IPS DF 4.7 (cell line): ENCODE measurements around the gene HP.
"Not testable (repeated sequence)": the region's sequence is repeated elsewhere in the genome, so short reads cannot be mapped to it uniquely, and the experiment has no call there.

ENCODE experiments used
- DNase-seq: peaks from one replicate; pipeline ENCODE4 v3.0.0-alpha.2; 2013; ENCODE audit warnings: low spot score; ENCODE audit errors: extremely low read depth

HP gene, protein sequence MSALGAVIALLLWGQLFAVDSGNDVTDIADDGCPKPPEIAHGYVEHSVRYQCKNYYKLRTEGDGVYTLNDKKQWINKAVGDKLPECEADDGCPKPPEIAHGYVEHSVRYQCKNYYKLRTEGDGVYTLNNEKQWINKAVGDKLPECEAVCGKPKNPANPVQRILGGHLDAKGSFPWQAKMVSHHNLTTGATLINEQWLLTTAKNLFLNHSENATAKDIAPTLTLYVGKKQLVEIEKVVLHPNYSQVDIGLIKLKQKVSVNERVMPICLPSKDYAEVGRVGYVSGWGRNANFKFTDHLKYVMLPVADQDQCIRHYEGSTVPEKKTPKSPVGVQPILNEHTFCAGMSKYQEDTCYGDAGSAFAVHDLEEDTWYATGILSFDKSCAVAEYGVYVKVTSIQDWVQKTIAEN

GRCh38 chr16:72054254-72054847, at the start of gene HP:
TSS of gene HP (plus strand) at chr16:72054505. CDS start at chr16:72054653, 148 bp downstream.
- not testable (repeated sequence) for DNase-seq

DNA sequence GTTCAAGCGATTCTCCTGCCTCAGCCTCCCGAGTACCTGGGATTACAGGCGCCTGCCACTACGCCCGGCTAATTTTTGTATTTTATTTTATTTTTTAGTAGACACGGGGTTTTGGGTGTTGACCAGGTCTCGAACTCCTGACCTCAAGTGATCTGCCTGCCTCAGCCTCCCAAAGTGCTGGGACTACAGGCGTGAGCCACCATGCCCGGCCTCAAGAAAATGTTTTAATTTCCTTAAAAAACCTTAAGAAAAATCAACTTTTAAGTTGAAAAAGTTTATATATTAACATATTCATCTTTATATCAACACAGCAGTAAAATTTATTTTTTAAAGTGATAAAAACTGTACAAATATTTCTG, 46.3 kb upstream of the HP start:
- DNase-seq = not testable (repeated sequence)

GRCh38 chr16:72008424-72009216, 45.7 kb upstream of the HP start, which contains the start of gene DHODH:
TSS of gene DHODH (plus strand) at chr16:72008744. CDS start at chr16:72008765, 21 bp downstream.
- DNase-seq = peak; percentile 91

GRCh38 chr16:72009779-72010178, 44.5 kb upstream of the HP start:
- DNase-seq = no peak

GRCh38 chr16:72012607-72013006, 41.7 kb upstream of the HP start:
- DNase-seq = no peak

- no peak for DNase-seq
These were observed 40.9 kb upstream of the HP start for GRCh38 chr16:72013389-72013788.

DNA sequence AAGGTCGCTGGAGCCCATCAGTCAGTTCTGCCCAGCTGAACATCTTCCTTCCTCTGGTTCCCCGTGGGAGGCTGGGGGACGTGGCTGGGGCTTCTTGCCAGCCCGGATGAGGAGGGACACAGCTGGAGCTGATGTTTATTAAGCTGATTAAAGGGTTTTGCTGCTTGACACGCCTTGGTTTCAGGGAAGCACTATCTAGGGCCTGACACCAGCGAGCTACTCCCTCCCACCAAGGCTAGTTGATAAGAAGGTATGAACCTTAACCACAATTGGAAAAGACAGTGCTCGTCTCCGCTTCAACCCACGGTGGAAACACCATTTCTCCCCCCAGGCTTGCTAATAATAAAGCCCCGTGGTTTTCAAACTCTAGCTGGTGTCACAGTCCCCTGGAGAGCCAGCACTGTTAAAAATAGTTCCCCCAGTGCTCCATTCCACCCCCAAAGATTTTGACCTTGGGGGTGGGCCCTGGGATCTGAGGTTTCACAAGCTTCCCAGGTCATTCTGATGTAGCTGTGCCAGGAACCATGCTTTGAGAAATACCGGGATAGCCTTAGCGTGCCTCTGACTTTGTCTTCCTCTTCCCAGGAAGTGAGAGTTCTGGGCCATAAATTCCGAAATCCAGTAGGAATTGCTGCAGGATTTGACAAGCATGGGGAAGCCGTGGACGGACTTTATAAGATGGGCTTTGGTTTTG, 40.3 kb upstream of the HP start:
- no peak for DNase-seq

DNA sequence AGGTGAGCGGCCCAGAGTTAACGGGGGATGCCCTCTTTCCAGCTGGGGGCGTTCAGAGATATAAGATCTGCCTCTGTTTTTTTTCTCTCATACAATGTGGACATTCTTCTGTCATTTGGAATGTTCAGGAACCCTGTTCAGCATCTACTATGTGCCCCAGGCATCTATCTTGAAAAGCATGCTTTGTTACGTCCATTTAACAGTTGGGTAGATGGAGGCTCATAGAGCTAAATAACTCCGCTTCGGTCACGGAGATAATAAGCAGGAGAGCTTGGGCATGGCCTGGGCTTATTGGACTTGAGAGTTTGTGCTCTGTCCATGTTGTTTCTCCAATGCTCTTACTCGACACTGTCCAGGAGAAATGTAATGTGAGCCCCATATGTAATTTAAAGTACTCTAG, 39.6 kb upstream of the HP start:
- no peak for DNase-seq

DNA sequence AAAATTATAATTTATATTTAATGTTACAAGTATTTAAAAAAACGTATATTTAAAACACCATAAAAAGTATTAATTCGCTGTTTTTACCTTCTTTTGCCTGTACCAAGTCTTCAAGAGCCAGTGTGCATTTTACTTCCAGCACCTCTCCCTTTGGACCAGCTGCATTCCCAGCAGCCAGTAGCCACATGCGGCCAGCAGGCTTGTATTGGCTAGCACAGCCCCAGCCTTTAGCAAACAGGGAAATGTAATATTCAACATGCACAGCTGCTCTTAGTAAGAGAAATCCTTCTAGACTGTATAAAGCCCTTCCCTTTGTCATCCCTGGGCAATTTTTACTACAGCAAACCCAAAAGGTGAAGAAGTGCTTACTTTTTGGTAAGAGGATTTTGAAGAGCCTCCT, 39.2 kb upstream of the HP start:
- DNase-seq = no peak

GRCh38 chr16:72018470-72018869, 35.8 kb upstream of the HP start:
- no peak for DNase-seq

DNA sequence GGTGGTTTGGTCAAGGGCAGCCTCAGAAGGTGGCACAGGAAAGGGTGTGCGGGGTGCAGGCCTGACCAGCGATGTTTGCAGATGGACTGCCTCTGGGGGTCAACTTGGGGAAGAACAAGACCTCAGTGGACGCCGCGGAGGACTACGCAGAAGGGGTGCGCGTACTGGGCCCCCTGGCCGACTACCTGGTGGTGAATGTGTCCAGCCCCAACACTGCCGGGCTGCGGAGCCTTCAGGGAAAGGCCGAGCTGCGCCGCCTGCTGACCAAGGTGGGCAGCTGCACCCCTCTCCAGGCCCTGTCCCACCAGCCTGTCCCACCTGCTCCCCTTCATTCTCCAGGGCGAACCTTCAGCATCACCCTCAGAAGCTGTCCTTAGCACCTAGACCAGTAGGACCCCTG, 33.3 kb upstream of the HP start:
- DNase-seq = no peak

DNA sequence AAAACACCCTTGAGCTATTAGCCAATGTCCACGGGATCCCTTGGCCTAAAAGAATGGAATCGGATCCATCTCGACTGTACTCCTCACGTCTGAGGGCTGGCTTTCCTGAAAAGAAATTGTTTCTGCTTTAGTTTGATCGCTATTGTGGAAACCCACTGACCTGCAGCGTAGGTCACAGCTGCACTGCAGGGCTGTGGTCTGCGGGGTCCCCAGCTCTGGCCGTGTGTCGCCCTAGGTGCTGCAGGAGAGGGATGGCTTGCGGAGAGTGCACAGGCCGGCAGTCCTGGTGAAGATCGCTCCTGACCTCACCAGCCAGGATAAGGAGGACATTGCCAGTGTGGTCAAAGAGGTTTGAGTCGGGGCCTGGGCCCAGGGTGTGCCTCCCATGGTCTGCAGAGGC, 32.2 kb upstream of the HP start:
- no peak for DNase-seq

DNA sequence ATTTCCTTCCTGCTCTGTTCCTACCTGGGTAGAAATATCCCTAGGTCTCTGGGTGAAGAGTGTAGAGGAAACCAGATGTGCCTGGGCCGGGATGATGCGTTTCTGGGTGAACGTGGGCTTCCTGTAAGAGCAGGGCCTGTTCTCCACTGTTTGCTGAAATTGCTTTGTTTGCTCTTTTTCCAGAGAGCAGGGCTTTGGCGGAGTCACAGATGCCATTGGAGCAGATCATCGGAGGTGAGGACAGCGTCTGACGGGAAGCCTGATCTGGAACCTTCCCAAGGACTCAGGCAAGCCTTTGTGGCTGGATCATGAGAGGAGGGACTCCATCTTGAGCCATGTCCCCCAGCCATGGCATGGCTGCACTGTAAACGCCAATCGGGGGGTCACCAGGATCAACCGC, 30.3 kb upstream of the HP start:
- DNase-seq = no peak

- DNase-seq = no peak
These were observed 29.4 kb upstream of the HP start for GRCh38 chr16:72024862-72025382.

DNA sequence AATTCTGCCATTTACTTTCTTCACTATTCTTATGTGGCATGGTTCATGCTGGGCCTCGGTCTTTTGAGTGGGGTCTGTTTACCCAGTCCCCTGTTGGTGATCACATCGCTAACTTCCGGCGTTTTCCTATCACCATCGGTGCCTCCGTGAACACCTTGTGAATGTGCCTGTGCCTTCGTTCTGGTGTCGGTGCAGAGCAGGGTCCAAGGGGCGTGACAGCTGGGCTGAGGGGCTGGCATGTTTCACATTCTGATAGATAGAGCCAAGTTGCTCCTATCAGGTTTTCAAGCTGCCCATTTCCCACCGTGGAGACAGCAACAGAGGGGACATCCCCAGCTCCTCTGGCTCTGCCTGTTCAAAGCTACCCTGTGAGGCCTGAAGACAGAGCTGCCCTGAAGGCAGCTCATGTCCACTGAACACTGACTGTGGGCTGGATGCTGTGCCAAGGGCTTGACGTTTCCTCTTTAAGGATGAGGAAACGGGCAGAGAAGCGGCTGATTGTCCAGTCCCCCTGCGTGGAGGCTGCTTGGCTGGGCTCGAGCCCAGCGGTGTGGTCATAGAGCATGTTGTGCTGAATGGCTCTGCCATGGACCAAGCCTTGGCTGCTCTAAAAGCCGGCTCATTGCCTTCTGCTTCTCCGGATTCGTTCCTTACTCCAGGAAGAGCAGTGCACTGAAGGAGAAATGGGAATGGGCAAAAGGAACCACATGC, 28.7 kb upstream of the HP start:
- no peak for DNase-seq

DNA sequence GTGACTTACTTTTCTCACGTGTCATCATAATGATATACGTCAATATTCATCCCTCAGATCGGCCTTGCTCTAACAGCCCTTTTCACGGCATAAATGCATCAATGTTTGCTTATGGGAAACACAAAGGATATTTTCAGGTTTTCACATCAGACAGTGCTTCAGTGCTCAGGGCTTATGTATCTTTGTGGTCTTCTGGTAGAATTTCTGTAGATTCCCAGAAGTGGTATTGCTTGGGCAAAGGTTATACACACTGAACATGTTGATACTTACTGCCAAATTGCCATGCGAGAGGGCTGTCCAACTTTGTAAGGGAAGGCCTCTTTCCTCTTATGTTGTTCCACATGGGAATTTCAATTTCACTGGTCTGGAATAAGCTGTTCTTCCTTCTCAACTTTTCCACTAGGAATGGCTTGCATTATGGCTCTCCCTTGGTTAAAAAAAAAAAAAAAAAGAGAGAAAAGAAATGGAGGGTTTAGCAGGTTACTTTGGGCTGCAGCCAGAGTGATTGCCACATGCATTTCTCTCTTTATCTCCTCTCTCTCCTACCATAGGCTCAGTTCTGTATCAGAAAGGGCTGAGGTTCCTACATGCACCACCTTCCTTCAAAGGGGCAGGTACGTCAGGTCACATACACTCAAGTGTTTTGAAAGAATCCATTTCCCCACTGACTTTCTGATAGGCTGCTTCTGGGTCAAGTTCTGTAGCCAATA, 26.5 kb upstream of the HP start:
- DNase-seq = no peak

DNA sequence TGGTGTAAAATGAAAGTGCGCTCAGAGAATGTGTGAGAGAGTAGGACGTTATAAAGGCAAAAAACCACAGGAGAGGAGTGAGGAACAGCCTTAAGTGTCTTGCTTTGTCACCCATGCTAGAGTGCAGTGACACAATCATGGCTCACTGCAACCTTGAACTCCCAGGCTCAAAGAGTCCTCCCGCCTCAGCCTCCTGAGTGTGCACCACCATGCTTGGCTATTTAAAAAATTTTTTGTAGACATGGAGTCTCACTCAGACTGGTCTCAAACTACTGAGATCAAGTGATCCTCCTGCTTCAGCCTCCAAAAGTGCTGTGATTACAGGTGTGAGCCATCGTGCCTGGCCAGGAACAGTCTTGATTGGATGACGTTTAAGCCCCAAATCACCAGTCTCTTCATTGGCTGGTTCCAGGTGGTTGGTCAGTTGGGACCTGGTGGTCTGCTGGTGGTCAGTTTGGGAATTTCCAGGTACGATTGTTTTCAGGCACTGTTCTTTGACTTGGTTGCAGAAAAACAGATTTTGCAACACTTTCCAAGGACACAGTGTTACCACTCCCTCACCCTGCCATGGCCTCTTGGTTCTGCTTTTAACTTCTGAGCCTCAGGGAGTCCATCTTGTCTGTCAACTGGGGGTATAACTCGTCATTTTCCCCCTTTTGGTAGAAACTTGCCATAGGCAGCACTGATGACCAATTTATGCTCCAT, 24.6 kb upstream of the HP start:
- DNase-seq = no peak

- DNase-seq = no peak
These were observed 20.9 kb upstream of the HP start for GRCh38 chr16:72033437-72033836.

- DNase-seq = no peak
These were observed 18.2 kb upstream of the HP start for GRCh38 chr16:72036098-72036497.
